ENCODE data around the gene SMYD3. TPM values are rescaled to one million over a fixed set of nuclear protein-coding genes. Genes with fewer than 3 reads are reported as not detected.

Gene SMYD3
- polyA plus RNA-seq, 3 donors from 2014 or later: 48.4 to 57.5 (median 50.8) TPM

- no peak overlapping the region for H3K27ac Mint-ChIP-seq
- DNase-seq: no peak
- H3K9me3 Mint-ChIP-seq: no peaks in the 10 kb centered on the region
- peaks cover 0 to 1% (median 0%) of the 10 kb centered on the region in 3 donors for H3K27me3 Mint-ChIP-seq (ENCODE audit: low read depth in 3 of 3)
- H3K4me3 Mint-ChIP-seq: no peak overlapping the region
- no peaks in the 10 kb centered on the region for H3K4me1 Mint-ChIP-seq
- H3K36me3 Mint-ChIP-seq: peaks cover 5 to 21% (median 9%) of the 10 kb centered on the region in 3 donors
Observed at GRCh38 chr1:245871191-245871590, 635.9 kb downstream of the SMYD3 start.

- Mint-ChIP-seq H3K27ac (no peak overlapping the region), H3K27me3 (ENCODE audit: low read depth in 3 of 3) (peaks cover 0 to 1% (median 0%) of the 10 kb centered on the region in 3 donors), H3K4me1 (no peaks in the 10 kb centered on the region), H3K36me3 (peaks cover 5 to 21% (median 9%) of the 10 kb centered on the region in 3 donors), H3K9me3 (no peaks in the 10 kb centered on the region), H3K4me3 (no peak overlapping the region)
- no peak for DNase-seq
Observed at GRCh38 chr1:245870698-245871097, 636.4 kb downstream of the SMYD3 start.

GRCh38 chr1:245869847-245870246 is 637.2 kb downstream of the SMYD3 start:
- Mint-ChIP-seq H3K4me1 (no peaks in the 10 kb centered on the region), H3K4me3 (no peak overlapping the region), H3K9me3 (no peaks in the 10 kb centered on the region), H3K27ac (no peak overlapping the region), H3K36me3 (peaks cover 5 to 21% (median 12%) of the 10 kb centered on the region in 3 donors), H3K27me3 (ENCODE audit: low read depth in 3 of 3) (peaks cover 0 to 1% (median 0%) of the 10 kb centered on the region in 3 donors)
- no peak for DNase-seq

GRCh38 chr1:245867738-245868137 is 639.3 kb downstream of the SMYD3 start:
- Mint-ChIP-seq H3K36me3 (peaks cover 16 to 25% (median 22%) of the 10 kb centered on the region in 3 donors), H3K27me3 (ENCODE audit: low read depth in 3 of 3) (peaks cover 0 to 1% (median 0%) of the 10 kb centered on the region in 3 donors), H3K27ac (no peak overlapping the region), H3K4me1 (no peaks in the 10 kb centered on the region), H3K4me3 (no peak overlapping the region), H3K9me3 (no peaks in the 10 kb centered on the region)
- no peak for DNase-seq

GRCh38 chr1:245864872-245865271 is 642.2 kb downstream of the SMYD3 start:
- Mint-ChIP-seq H3K36me3 (peaks cover 25 to 33% (median 25%) of the 10 kb centered on the region in 3 donors), H3K4me1 (no peaks in the 10 kb centered on the region), H3K27me3 (ENCODE audit: low read depth in 3 of 3) (no peaks in the 10 kb centered on the region), H3K9me3 (no peaks in the 10 kb centered on the region), H3K27ac (no peak overlapping the region), H3K4me3 (no peak overlapping the region)
- no peak for DNase-seq

GRCh38 chr1:245863566-245864184 is 643.4 kb downstream of the SMYD3 start:
- Mint-ChIP-seq H3K9me3 (no peaks in the 10 kb centered on the region), H3K27me3 (ENCODE audit: low read depth in 3 of 3) (no peaks in the 10 kb centered on the region), H3K27ac (no peak overlapping the region), H3K4me3 (no peak overlapping the region), H3K36me3 (peaks cover 25 to 33% (median 29%) of the 10 kb centered on the region in 3 donors), H3K4me1 (no peaks in the 10 kb centered on the region)
- no peak for DNase-seq

GRCh38 chr1:245862812-245863540 is 644.1 kb downstream of the SMYD3 start:
- H3K36me3 Mint-ChIP-seq: peaks cover 25 to 33% (median 32%) of the 10 kb centered on the region in 3 donors
- H3K27ac Mint-ChIP-seq: no peak overlapping the region

GRCh38 chr1:245860657-245861544 is 646.2 kb downstream of the SMYD3 start:
- H3K27me3 Mint-ChIP-seq (ENCODE audit: low read depth in 3 of 3): no peaks in the 10 kb centered on the region
- H3K9me3 Mint-ChIP-seq: no peaks in the 10 kb centered on the region
- H3K4me1 Mint-ChIP-seq: no peaks in the 10 kb centered on the region
- no peak overlapping the region for H3K27ac Mint-ChIP-seq
- peaks cover 36 to 51% (median 44%) of the 10 kb centered on the region in 3 donors for H3K36me3 Mint-ChIP-seq
- H3K4me3 Mint-ChIP-seq: no peak overlapping the region
- no peak for DNase-seq

More at GRCh38 chr1:245862812-245863540, 644.1 kb downstream of the SMYD3 start:
- Mint-ChIP-seq H3K9me3 (no peaks in the 10 kb centered on the region), H3K27me3 (ENCODE audit: low read depth in 3 of 3) (no peaks in the 10 kb centered on the region), H3K4me1 (no peaks in the 10 kb centered on the region), H3K4me3 (no peak overlapping the region)
- DNase-seq: no peak

- no peak for DNase-seq
- Mint-ChIP-seq H3K27ac (no peak overlapping the region), H3K4me1 (no peaks in the 10 kb centered on the region), H3K9me3 (peaks cover 0 to 3% (median 0%) of the 10 kb centered on the region in 6 donors), H3K27me3 (ENCODE audit: low read depth in 3 of 3) (no peaks in the 10 kb centered on the region), H3K36me3 (peaks cover 42 to 61% (median 53%) of the 10 kb centered on the region in 3 donors), H3K4me3 (no peak overlapping the region)
Observed at GRCh38 chr1:245859493-245860114, 647.5 kb downstream of the SMYD3 start.

GRCh38 chr1:245858722-245859492 is 648.2 kb downstream of the SMYD3 start:
- Mint-ChIP-seq H3K9me3 (peaks cover 0 to 6% (median 0%) of the 10 kb centered on the region in 6 donors), H3K36me3 (peaks cover 48 to 68% (median 58%) of the 10 kb centered on the region in 3 donors), H3K27me3 (ENCODE audit: low read depth in 3 of 3) (no peaks in the 10 kb centered on the region), H3K4me3 (no peak overlapping the region), H3K4me1 (no peaks in the 10 kb centered on the region), H3K27ac (no peak overlapping the region)
- DNase-seq: no peak

- no peaks in the 10 kb centered on the region for H3K27me3 Mint-ChIP-seq (ENCODE audit: low read depth in 3 of 3)
- H3K36me3 Mint-ChIP-seq: peaks cover 45 to 65% (median 54%) of the 10 kb centered on the region in 3 donors
- no peak overlapping the region for H3K27ac Mint-ChIP-seq
- no peaks in the 10 kb centered on the region for H3K4me1 Mint-ChIP-seq
- H3K9me3 Mint-ChIP-seq: peaks cover 0 to 6% (median 0%) of the 10 kb centered on the region in 6 donors
- no peak overlapping the region for H3K4me3 Mint-ChIP-seq
- DNase-seq: no peak
Observed at GRCh38 chr1:245858022-245858721, 648.9 kb downstream of the SMYD3 start.

GRCh38 chr1:245856944-245857531 is 650.0 kb downstream of the SMYD3 start:
- no peak for DNase-seq
- Mint-ChIP-seq H3K9me3 (peaks cover 0 to 6% (median 0%) of the 10 kb centered on the region in 6 donors), H3K27ac (no peak overlapping the region), H3K27me3 (ENCODE audit: low read depth in 3 of 3) (no peaks in the 10 kb centered on the region), H3K36me3 (peaks cover 35 to 56% (median 45%) of the 10 kb centered on the region in 3 donors), H3K4me1 (no peaks in the 10 kb centered on the region), H3K4me3 (no peak overlapping the region)
